Astrocyte of the spinal cord (primary cell): ENCODE measurements around the gene RNF166.

Experiments
- DNase-seq: peaks from one replicate; pipeline ENCODE4 v3.0.0; 2011; ENCODE audit warnings: low read depth, low spot score
- H3K4me3 ChIP-seq: 2 replicates; pipeline ENCODE4 v1.5.1; 2011; ENCODE audit warnings: low read depth, mild to moderate bottlenecking, low read length, moderate library complexity
- in situ Hi-C: cut with HindIII; loops from 2 replicates; pipeline ENCODE4 v1.10.0; 2017; ENCODE audit warnings: low sequenced_read_pairs
- TF ChIP-seq, protein P1 (sequence below): IDR thresholded peaks from 2 replicates; pipeline ENCODE4 v1.5.1; 2012; ENCODE audit warnings: low read depth, mild to moderate bottlenecking, low read length, inconsistent platforms

RNF166 gene

DNA sequence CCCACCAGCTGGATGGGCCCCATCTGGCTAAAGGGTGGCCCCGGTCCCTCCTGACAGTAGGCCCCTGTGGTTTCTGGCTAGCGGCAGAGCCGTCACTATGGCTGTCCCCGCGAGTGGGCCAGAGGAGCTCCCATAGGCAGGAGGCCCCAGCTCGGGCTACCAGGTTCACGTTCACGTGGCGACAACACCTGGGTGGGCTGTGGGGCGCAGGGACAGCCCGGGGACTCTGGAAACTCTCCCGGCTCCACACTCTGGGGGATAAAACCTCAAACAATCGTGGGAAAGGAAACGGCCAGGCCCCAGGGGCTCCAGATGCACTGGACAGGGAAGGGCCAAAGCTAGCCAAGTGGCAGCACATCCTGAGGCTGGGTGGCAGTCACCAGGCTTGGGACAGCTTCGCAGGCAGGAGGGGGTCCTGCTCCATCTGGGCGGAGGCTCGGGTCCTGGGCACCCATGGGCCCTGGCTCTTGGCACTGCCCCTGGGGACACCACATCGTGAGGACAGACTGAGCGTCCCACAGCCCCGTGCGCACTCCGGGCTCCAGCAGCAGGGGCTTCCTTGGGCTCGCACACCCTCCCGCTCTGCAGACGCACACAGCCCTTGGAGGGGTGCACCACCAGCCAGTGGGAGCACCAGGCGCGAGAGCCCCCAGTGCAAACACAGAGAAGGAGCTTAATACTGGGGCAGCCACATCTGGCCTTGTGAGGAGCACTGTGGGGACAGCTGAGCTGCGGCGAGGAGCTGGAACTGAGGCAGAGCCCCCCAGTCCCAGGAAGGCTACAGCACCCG lies 4.4 kb downstream of the RNF166 start:
- in situ Hi-C loops = no loop called here
- TF ChIP-seq, protein P1, sequence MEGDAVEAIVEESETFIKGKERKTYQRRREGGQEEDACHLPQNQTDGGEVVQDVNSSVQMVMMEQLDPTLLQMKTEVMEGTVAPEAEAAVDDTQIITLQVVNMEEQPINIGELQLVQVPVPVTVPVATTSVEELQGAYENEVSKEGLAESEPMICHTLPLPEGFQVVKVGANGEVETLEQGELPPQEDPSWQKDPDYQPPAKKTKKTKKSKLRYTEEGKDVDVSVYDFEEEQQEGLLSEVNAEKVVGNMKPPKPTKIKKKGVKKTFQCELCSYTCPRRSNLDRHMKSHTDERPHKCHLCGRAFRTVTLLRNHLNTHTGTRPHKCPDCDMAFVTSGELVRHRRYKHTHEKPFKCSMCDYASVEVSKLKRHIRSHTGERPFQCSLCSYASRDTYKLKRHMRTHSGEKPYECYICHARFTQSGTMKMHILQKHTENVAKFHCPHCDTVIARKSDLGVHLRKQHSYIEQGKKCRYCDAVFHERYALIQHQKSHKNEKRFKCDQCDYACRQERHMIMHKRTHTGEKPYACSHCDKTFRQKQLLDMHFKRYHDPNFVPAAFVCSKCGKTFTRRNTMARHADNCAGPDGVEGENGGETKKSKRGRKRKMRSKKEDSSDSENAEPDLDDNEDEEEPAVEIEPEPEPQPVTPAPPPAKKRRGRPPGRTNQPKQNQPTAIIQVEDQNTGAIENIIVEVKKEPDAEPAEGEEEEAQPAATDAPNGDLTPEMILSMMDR = no peak
- DNase-seq = no peak
- H3K4me3 ChIP-seq = no peak overlapping the region

DNA sequence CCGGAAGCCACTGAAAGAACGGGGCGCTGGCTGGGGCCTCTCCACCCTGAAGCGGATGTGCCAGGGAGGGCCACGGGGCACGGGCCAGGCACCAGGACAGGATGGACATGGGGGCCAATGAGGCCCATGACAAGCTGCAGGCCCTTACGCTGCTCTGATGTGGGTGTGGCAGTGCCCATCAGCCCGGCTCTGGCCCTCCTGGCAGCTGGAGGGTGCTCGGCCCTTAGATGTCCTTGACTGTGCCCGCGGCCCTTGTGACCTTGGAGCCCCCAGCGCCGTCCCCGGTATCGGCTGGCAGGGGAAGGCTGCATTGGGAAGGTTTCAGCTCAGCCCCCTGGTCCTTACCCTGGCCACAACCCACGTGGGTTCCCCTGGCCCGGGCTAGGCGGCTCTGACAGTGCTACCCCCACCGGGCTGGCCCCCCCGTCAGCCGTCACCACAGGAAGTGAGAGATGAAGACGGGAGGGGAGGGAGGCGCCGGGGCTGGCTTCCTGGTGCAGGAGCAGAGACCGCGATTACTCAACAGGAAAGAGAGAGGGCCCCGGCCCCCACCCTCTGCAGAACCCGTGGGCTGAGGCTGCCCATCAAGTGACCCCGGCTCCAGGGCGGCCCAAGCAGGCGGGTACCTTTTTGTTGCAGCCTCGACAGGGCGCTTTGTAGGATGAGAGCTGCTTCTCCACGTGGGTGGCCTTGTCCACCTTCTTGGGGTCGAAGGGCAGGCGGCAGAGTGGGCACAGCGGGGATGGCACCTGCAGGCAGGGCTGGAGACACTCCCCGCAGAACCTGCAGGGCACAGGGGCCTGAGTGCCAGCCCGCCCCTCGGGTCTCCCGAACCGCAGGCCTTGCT lies 5.3 kb downstream of the RNF166 start:
- peak; percentile 91 for DNase-seq
- in situ Hi-C loops = no loop called here
- no peak overlapping the region for H3K4me3 ChIP-seq
- TF ChIP-seq, protein P1 = no peak

DNA sequence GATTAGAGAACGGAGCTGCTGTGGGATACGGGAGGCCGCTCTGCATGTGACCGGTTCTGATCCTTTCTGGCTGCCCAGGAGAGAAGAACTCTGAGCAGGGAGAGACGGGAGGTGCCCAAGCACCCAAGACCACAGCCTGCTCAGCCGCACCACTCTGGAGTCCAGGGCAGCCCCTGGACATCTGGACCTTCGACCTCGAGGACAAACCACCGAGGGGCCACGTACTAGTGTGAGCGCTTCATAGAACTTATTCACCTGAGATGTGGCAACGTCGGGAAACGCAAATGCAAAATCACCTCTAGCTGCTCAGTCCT lies 5.9 kb downstream of the RNF166 start:
- TF ChIP-seq, protein P1 = no peak
- H3K4me3 ChIP-seq = no peak overlapping the region

DNA sequence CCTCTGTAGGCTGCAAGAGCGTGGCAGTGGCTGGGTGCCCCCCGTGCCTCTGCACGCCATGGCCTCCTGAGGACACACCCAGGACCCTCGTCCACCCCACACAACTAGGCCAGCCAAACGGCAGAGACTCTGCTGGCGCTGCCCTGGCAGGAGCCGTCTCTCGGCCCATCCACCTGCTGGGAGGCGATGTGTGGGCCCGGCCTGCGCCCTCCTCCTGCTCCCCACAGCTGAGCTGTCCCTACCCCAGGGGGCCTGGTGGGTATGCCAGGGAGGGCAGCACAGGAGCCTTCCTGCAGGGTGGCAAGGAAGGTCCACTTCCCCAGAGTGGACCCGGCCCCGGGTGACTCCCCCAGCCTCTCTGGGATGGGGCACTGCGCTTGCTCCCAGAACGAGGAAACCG lies 7.0 kb downstream of the RNF166 start:
- TF ChIP-seq, protein P1 = no peak
- in situ Hi-C loops = no loop called here
- no peak for DNase-seq
- no peak overlapping the region for H3K4me3 ChIP-seq

More for the DNA sequence above, 5.9 kb downstream of the RNF166 start:
- no peak for DNase-seq
- in situ Hi-C loops = no loop called here

DNA sequence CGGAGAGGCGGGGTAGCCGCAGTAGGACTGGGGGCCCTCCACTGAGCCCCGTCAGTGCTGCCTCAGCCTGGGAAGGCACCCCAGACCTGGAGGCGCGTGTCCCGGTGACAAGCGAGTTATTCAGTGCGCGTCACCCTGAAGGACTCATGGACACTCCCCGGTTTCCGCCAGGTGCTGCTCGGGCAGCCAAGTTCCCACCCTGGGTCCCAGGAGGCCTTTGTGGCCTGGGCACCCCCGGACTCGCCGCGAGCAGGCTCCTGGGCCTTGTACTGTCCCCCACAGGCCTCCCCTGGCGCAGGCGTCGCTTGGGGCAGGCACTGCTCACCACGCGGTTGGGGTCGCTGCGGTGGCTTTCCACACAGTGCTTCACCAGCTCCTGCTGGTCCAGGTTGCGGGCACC lies 7.6 kb downstream of the RNF166 start:
- H3K4me3 ChIP-seq = no peak overlapping the region
- TF ChIP-seq, protein P1 = no peak
- no peak for DNase-seq
- in situ Hi-C loops = no loop called here

DNA sequence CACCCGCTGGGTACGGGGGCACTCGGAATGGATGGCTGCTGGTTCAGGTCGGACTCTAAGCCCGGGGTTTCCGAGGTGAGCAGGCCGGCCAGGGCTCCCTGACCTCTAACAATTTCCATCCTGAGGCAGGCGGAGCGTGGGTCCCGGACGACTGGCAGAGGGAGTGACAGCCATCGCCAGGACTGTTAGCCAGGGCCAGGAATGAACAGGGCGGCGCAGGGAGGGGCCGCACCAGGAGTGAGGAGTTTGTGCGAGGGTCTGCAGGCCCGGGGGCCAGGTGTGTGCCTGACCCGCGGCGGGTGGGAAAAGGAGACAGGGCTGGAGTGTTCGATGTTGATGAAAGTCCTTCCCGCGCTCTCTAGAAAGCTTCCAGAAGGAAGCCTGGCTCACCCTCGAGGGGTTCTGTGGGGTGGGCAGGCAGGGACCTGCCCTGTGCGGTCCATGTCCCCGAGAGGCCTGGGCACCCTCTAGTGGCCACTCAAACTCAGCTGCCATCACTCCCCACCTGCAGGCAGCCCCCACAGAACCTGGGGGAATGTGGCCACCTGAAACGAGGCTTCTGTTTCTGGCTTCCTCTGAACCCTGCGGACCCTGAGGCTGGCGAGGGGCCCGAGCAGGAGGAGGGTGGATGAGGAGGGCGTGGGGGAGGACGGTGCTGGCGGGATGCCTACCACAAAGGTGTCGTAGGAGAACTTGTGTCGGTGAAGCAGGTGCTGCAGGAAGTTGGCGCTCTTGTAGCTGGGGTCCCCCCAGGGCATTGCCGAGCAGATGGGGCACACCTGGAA lies 8.2 kb downstream of the RNF166 start:
- TF ChIP-seq, protein P1 = peak; percentile 49
- no peak for DNase-seq
- in situ Hi-C loops = no loop called here
- H3K4me3 ChIP-seq = no peak overlapping the region
